ENCODE measurements around the gene TSPAN5. TPM values are rescaled to one million over a fixed set of nuclear protein-coding genes. Genes with fewer than 3 reads are reported as not detected.

TSPAN5 gene
- total RNA-seq, 2 donors from 2014 or later, result 1.8 to 2.0 TPM

DNA sequence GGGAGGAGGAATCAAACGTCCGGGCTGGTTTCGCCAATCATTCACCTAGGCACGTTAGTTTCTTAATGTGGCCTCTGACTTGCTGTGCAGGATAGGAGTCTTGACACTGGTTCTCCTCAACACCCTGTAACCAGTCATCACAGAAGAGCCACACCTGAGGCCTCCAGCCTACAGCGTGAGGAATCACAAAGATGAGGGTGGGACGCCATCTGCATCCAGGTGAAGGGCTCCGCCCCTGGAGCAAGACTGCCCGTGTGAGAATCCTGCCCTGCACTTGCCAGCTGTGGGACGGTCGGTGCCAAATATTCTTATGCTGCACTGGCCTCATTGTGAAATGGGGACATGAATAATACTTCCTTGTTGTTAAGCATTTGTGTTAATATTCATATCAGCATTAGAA lies 35.7 kb upstream of the TSPAN5 start:
- TF ChIP-seq, protein P1, sequence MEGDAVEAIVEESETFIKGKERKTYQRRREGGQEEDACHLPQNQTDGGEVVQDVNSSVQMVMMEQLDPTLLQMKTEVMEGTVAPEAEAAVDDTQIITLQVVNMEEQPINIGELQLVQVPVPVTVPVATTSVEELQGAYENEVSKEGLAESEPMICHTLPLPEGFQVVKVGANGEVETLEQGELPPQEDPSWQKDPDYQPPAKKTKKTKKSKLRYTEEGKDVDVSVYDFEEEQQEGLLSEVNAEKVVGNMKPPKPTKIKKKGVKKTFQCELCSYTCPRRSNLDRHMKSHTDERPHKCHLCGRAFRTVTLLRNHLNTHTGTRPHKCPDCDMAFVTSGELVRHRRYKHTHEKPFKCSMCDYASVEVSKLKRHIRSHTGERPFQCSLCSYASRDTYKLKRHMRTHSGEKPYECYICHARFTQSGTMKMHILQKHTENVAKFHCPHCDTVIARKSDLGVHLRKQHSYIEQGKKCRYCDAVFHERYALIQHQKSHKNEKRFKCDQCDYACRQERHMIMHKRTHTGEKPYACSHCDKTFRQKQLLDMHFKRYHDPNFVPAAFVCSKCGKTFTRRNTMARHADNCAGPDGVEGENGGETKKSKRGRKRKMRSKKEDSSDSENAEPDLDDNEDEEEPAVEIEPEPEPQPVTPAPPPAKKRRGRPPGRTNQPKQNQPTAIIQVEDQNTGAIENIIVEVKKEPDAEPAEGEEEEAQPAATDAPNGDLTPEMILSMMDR (IDR thresholded peaks at IDR 0.05), result no peak
- TF ChIP-seq POLR2A (IDR thresholded peaks at IDR 0.05), result no peak
- no peaks in the 10 kb centered on the region for H3K4me1 ChIP-seq
- no peak overlapping the region for H3K4me3 ChIP-seq
- H3K36me3 ChIP-seq (replicated peaks in 1 of 2; ENCODE audit: insufficient read depth in 1 of 2, low read depth in 2 of 2), result no peaks in the 10 kb centered on the region
- ATAC-seq, result no peak
- H3K27ac ChIP-seq, result no peak overlapping the region
- no peak for DNase-seq
- H3K9me3 ChIP-seq, result no peaks in the 10 kb centered on the region
- H3K27me3 ChIP-seq, result no peaks in the 10 kb centered on the region
- WGBS, 2 donors, result 68 to 82% methylated on average over 10 of the region's 10 CpGs
- intact Hi-C loops (cut with DNase I), result no loop called here

DNA sequence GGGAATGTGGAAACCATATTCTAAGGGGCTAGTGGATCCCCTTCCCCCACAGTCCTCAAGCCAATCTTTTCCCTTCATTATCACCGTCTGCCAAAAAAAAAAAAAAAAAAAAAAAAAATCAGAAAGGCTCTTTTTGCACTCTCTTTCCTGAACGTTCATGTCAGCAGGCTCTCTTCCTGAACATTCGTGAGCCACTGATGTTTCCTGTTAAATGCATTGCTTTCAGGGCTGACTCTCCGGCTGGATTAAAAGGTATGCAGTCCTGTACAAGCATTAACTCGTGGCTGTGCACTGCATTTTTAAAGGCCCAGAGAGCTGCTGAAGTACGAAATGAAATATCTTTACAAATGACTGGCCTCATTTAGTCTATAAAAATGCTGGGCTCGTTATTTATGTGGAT lies 34.0 kb upstream of the TSPAN5 start:
- H3K27me3 ChIP-seq, result no peaks in the 10 kb centered on the region
- no peak for ATAC-seq
- TF ChIP-seq POLR2A (IDR thresholded peaks at IDR 0.05), result no peak
- TF ChIP-seq, protein P1 (IDR thresholded peaks at IDR 0.05), result no peak
- no peak for DNase-seq
- H3K9me3 ChIP-seq, result no peaks in the 10 kb centered on the region
- intact Hi-C loops (cut with DNase I), result no loop called here
- H3K4me3 ChIP-seq, result no peak overlapping the region
- no peak overlapping the region for H3K27ac ChIP-seq
- no peaks in the 10 kb centered on the region for H3K36me3 ChIP-seq (replicated peaks in 1 of 2; ENCODE audit: insufficient read depth in 1 of 2, low read depth in 2 of 2)
- WGBS, 2 donors, result 36 to 44% methylated on average over 7 of the region's 7 CpGs
- no peaks in the 10 kb centered on the region for H3K4me1 ChIP-seq

DNA sequence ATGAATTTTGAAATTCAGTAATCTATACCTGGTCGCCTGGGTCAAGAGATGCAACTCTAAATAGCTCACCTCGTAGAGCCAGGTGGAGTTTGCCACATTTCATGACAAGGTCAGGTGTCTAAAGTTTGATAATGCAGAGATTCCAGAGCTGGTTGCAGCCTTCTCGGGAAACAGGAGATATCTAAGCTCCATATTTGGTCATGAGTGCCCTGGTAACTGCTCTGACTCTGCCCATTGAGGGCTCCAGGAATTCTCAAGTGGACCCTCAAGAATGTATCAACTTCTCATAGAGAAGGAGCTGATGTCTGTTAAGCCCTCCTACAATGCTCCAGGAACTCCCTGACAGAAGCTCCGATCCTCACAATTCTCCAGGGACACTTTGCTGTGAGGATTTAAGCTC lies 33.2 kb upstream of the TSPAN5 start:
- DNase-seq, result no peak
- Histone ChIP-seq H3K27ac (no peak overlapping the region), H3K4me1 (no peaks in the 10 kb centered on the region), H3K4me3 (no peak overlapping the region), H3K9me3 (no peaks in the 10 kb centered on the region), H3K36me3 (replicated peaks in 1 of 2; ENCODE audit: insufficient read depth in 1 of 2, low read depth in 2 of 2) (no peaks in the 10 kb centered on the region), H3K27me3 (no peaks in the 10 kb centered on the region)
- 31 to 48% methylated on average over 3 to 4 of the region's 4 CpGs for WGBS, 2 donors
- TF ChIP-seq, protein P1 (IDR thresholded peaks at IDR 0.05), result no peak
- no peak for TF ChIP-seq POLR2A (IDR thresholded peaks at IDR 0.05)
- no peak for ATAC-seq
- intact Hi-C loops (cut with DNase I), result no loop called here

DNA sequence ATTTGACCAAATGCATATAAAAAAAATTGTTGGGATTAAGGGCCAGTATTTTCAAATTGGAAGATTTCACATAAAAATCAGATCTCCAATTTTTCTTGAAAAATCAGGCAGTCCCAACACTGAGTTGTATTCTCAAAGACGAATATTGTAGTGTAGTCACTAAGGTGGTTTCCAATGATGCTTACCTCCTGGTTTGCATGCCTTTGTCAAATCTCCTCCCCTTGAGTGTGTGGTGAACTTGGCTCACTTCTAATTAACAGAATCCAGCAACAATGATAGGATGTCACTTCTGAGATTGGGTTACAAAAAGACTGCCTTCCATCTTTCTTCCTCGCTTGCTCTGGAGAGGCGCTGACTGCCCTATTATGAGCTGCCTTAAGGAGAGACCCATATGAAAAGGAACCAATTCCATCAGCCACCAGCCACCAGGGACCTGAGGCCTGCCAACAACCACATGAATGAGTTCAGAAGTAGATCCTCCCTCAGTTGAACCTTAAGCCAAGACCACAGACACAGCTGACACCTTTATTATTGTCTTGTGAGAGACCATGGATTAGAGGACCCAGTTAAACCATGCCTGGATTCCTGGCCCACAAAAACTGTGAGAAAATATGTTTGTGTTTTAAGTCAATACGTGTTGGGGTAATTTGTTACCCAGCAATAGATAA lies 31.2 kb upstream of the TSPAN5 start:
- Histone ChIP-seq H3K9me3 (no peaks in the 10 kb centered on the region), H3K27ac (no peak overlapping the region), H3K4me3 (no peak overlapping the region), H3K27me3 (no peaks in the 10 kb centered on the region), H3K4me1 (no peaks in the 10 kb centered on the region), H3K36me3 (replicated peaks in 1 of 2; ENCODE audit: insufficient read depth in 1 of 2, low read depth in 2 of 2) (no peaks in the 10 kb centered on the region)
- WGBS, 2 donors, result 81 to 83% methylated on average over 4 of the region's 4 CpGs
- TF ChIP-seq POLR2A (IDR thresholded peaks at IDR 0.05), result no peak
- TF ChIP-seq, protein P1 (IDR thresholded peaks at IDR 0.05), result no peak
- DNase-seq (no peak), ATAC-seq (no peak)
- intact Hi-C loops (cut with DNase I), result no loop called here
